Skin epidermis (tissue), 12 donors: ENCODE results near the gene GFM1.

Experiments
- H3K27ac ChIP-seq, 21 experiments: fragments of 200-600 bp; sonication (generic) in 11 of 21; one replicate each; pipeline ENCODE4 v1.5.0; 2020; ENCODE audit warnings: mild to moderate bottlenecking in 3 of 21, inconsistent platforms in 2 of 21, moderate library complexity in 2 of 21
- H3K4me3 ChIP-seq, 7 experiments: fragments of 200-600 bp; sonication (generic) in 2 of 7; one replicate each; pipeline ENCODE4 v1.5.0; 2020; ENCODE audit warnings: inconsistent platforms in 2 of 7, mild to moderate bottlenecking in 2 of 7, moderate library complexity in 1 of 7

GFM1 gene

GRCh38 chr3:158718490-158719170 is 74.3 kb downstream of the GFM1 start:
- Histone ChIP-seq H3K4me3 (no peak overlapping the region), H3K27ac (peak overlapping the region in 1 of 21 experiments; percentile 40)

GRCh38 chr3:158722108-158722507 is 77.8 kb downstream of the GFM1 start:
- peak overlapping the region in 1 of 21 experiments; percentile 66 for H3K27ac ChIP-seq
- no peak overlapping the region for H3K4me3 ChIP-seq

GRCh38 chr3:158723991-158724390 is 79.7 kb downstream of the GFM1 start:
- H3K4me3 ChIP-seq, result no peak overlapping the region
- H3K27ac ChIP-seq, result peak overlapping the region in 3 of 21 experiments; percentile 45 to 66 (median 60)

- Histone ChIP-seq H3K27ac (peak overlapping the region in 7 of 21 experiments; percentile 2 to 70 (median 54)), H3K4me3 (no peak overlapping the region)
Measured at GRCh38 chr3:158725348-158726011, 81.2 kb downstream of the GFM1 start.

GRCh38 chr3:158727206-158728060 is 83.1 kb downstream of the GFM1 start:
- H3K27ac ChIP-seq, result peak overlapping the region in 2 of 21 experiments; percentile 11 to 38
- peak overlapping the region in 1 of 7 experiments; percentile 12 for H3K4me3 ChIP-seq

GRCh38 chr3:158728061-158728377 is 83.7 kb downstream of the GFM1 start:
- Histone ChIP-seq H3K4me3 (peak overlapping the region in 1 of 7 experiments; percentile 12), H3K27ac (no peak overlapping the region)

- H3K4me3 ChIP-seq, result no peak overlapping the region
- H3K27ac ChIP-seq, result no peak overlapping the region
Measured at GRCh38 chr3:158728851-158729250, 84.5 kb downstream of the GFM1 start.

GRCh38 chr3:158731486-158731885 is 87.2 kb downstream of the GFM1 start:
- Histone ChIP-seq H3K27ac (peak overlapping the region in 15 of 21 experiments; percentile 4 to 86 (median 69)), H3K4me3 (peak overlapping the region; percentile 53 to 74 (median 56))

GRCh38 chr3:158731938-158732855 is 87.9 kb downstream of the GFM1 start, which contains the start of gene RARRES1:
Gene RARRES1, minus strand, starts transcription at chr3:158732457. Its CDS starts 42 bp downstream, at chr3:158732415.
- Histone ChIP-seq H3K27ac (peak within 1 kb of the TSS in 20 of 21 experiments; percentile 4 to 86 (median 68)), H3K4me3 (peak within 1 kb of the TSS; percentile 53 to 74 (median 56))

- H3K4me3 ChIP-seq, result peak overlapping the region; percentile 53 to 74 (median 56)
- H3K27ac ChIP-seq, result peak overlapping the region in 17 of 21 experiments; percentile 20 to 86 (median 69)
Measured at GRCh38 chr3:158732856-158733200, 88.5 kb downstream of the GFM1 start.

- peak overlapping the region in 5 of 21 experiments; percentile 22 to 73 (median 65) for H3K27ac ChIP-seq
- H3K4me3 ChIP-seq, result no peak overlapping the region
Measured at GRCh38 chr3:158733656-158734055, 89.3 kb downstream of the GFM1 start.

- Histone ChIP-seq H3K27ac (no peak overlapping the region), H3K4me3 (no peak overlapping the region)
Measured at GRCh38 chr3:158735296-158736033, 91.1 kb downstream of the GFM1 start.

- no peak overlapping the region for H3K27ac ChIP-seq
- H3K4me3 ChIP-seq, result no peak overlapping the region
Measured at GRCh38 chr3:158737410-158737809, 93.1 kb downstream of the GFM1 start.

GRCh38 chr3:158737976-158738615 is 93.8 kb downstream of the GFM1 start:
- no peak overlapping the region for H3K4me3 ChIP-seq
- H3K27ac ChIP-seq, result no peak overlapping the region

GRCh38 chr3:158738653-158739052 is 94.3 kb downstream of the GFM1 start:
- Histone ChIP-seq H3K4me3 (no peak overlapping the region), H3K27ac (no peak overlapping the region)

GRCh38 chr3:158739078-158739477 is 94.8 kb downstream of the GFM1 start:
- no peak overlapping the region for H3K4me3 ChIP-seq

GRCh38 chr3:158739661-158740060 is 95.3 kb downstream of the GFM1 start:
- no peak overlapping the region for H3K4me3 ChIP-seq
- H3K27ac ChIP-seq, result no peak overlapping the region

More at GRCh38 chr3:158739078-158739477, 94.8 kb downstream of the GFM1 start:
- H3K27ac ChIP-seq, result no peak overlapping the region
